Measurements from ENCODE around the gene UGT1A9.

DNA sequence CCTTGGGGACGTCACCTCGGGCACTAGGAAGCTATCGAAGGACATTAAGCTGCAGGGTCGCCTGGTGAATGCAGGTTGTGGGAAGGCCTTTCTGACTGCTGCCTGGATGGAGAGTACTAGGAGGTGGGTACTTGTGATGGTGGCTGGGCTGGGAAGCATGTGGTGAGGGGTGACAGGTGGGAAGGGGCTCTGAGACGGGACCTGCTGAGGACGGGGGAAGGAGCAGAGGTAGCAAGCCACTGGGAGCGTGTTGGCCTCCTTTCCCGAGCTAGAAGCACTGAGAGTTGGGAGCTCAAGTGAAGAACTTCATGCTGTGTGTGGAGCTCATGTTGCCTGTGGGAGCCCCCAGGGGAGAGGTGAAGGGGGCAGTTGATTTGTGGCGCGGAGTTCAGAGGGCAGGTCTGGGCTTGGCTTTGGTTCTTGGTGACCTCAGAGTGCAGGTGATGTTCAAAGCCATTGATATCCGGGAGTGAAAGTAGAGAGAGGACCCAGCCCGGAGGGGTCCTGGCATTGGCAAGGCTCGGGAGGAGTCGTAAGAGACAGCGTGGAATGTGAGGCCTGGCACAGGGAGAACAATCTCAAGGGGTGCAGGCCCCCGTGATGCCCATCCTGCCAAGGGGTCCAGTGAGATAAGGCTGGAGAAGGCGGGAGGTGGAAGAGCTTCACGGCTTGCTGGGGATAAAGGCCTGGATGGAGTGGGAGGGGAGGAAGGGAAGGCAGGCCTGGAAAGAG is 119.6 kb downstream of the UGT1A9 start:
- TF ChIP-seq GATA3 (IDR thresholded peaks at IDR 0.05; ENCODE audit: low read depth, low read length) (no peak), GATA2 (IDR thresholded peaks at IDR 0.05; ENCODE audit: low read depth, low read length) (no peak)

All from SH-SY5Y (cell line).